ENCODE data around the gene PDZK1IP1.

Gene PDZK1IP1

GRCh38 chr1:47189844-47190508 lies at the start of gene PDZK1IP1:
Gene PDZK1IP1 (minus strand): TSS chr1:47190036. CDS start chr1:47189932, 104 bp downstream.
- no peak for DNase-seq

- no peak for DNase-seq
Observed at GRCh38 chr1:47238935-47239592, 49.2 kb upstream of the PDZK1IP1 start.

- no peak for DNase-seq
Observed at GRCh38 chr1:47235806-47236205, 46.0 kb upstream of the PDZK1IP1 start.

- no peak for DNase-seq
Observed at GRCh38 chr1:47235241-47235681, 45.4 kb upstream of the PDZK1IP1 start.

GRCh38 chr1:47233186-47233585 lies 43.4 kb upstream of the PDZK1IP1 start:
- no peak for DNase-seq

- DNase-seq = no peak
Observed at GRCh38 chr1:47232187-47232874, 42.5 kb upstream of the PDZK1IP1 start, which contains the start of gene TAL1. Gene TAL1 (minus strand): TSS chr1:47232225. CDS start chr1:47225888, 6,337 bp downstream.

- no peak for DNase-seq
Observed at GRCh38 chr1:47231301-47232186, 41.7 kb upstream of the PDZK1IP1 start.

GRCh38 chr1:47230692-47231300 lies 41.0 kb upstream of the PDZK1IP1 start:
- DNase-seq = no peak

- no peak for DNase-seq
Observed at GRCh38 chr1:47229886-47230691, 40.3 kb upstream of the PDZK1IP1 start.

- DNase-seq = no peak
Observed at GRCh38 chr1:47229031-47229885, 39.4 kb upstream of the PDZK1IP1 start.

GRCh38 chr1:47228644-47229030 lies 38.8 kb upstream of the PDZK1IP1 start:
- DNase-seq = no peak

- DNase-seq = no peak
Observed at GRCh38 chr1:47227341-47228232, 37.8 kb upstream of the PDZK1IP1 start.

- no peak for DNase-seq
Observed at GRCh38 chr1:47226839-47227215, 37.0 kb upstream of the PDZK1IP1 start.

GRCh38 chr1:47226121-47226838 lies 36.4 kb upstream of the PDZK1IP1 start:
- no peak for DNase-seq

- no peak for DNase-seq
Observed at GRCh38 chr1:47225430-47226100, 35.7 kb upstream of the PDZK1IP1 start.

- DNase-seq = no peak
Observed at GRCh38 chr1:47224676-47225399, 35.0 kb upstream of the PDZK1IP1 start.

GRCh38 chr1:47223921-47224675 lies 34.3 kb upstream of the PDZK1IP1 start:
- no peak for DNase-seq

All from DMS153 (cell line).